Fibroblast of the aortic adventitia (primary cell): ENCODE measurements around the gene IL1RAPL1. TPM values are rescaled to one million over a fixed set of nuclear protein-coding genes. Genes with fewer than 3 reads are reported as not detected.

ENCODE experiments used
- DNase-seq: peaks from one replicate; pipeline ENCODE4 v3.0.0-alpha.2; 2010; ENCODE audit warnings: low read depth
- H3K4me3 ChIP-seq: 2 replicates; pipeline ENCODE4 v1.5.1; 2011; ENCODE audit warnings: low read depth, mild to moderate bottlenecking, control low read depth, low read length, moderate library complexity
- total RNA-seq: library from RNA; depleted of rRNA; stranded (reverse); fragments of >200 nt; gene quantifications from 2 replicates; pipeline ENCODE4 v1.2.3, GENCODE V29; 2012; ENCODE audit warnings: low replicate concordance
- TF ChIP-seq, protein P1 (sequence below): IDR thresholded peaks from 2 replicates; pipeline ENCODE4 v1.5.1; 2011; ENCODE audit warnings: mild to moderate bottlenecking, low read length, control low read depth, inconsistent platforms; ENCODE audit not compliant: insufficient read depth

IL1RAPL1 gene
- total RNA-seq, 1 donor, result 7.1 TPM

DNA sequence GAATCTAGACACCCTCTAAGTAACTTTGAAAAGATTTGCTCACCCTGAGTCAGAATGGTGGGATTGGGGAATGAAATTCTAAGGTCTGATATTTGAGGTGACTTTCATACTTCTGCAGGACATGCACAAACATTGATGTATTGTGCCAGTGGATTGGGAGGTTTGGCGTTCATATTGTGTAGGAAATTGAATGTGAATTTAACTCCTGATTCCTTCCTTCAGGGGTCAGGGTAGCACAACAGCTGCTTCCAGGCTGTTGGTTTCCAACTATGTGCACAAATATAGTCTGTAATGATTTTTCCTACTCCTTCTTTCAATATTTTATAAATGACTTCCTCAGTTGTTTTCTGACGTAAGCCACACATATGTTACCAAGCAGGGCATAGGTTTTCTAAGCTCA, 3.1 kb downstream of the IL1RAPL1 start:
- peak; percentile 27 for DNase-seq
- H3K4me3 ChIP-seq, result peak overlapping the region; percentile 63
- TF ChIP-seq, protein P1, sequence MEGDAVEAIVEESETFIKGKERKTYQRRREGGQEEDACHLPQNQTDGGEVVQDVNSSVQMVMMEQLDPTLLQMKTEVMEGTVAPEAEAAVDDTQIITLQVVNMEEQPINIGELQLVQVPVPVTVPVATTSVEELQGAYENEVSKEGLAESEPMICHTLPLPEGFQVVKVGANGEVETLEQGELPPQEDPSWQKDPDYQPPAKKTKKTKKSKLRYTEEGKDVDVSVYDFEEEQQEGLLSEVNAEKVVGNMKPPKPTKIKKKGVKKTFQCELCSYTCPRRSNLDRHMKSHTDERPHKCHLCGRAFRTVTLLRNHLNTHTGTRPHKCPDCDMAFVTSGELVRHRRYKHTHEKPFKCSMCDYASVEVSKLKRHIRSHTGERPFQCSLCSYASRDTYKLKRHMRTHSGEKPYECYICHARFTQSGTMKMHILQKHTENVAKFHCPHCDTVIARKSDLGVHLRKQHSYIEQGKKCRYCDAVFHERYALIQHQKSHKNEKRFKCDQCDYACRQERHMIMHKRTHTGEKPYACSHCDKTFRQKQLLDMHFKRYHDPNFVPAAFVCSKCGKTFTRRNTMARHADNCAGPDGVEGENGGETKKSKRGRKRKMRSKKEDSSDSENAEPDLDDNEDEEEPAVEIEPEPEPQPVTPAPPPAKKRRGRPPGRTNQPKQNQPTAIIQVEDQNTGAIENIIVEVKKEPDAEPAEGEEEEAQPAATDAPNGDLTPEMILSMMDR, result peak; percentile 24

DNA sequence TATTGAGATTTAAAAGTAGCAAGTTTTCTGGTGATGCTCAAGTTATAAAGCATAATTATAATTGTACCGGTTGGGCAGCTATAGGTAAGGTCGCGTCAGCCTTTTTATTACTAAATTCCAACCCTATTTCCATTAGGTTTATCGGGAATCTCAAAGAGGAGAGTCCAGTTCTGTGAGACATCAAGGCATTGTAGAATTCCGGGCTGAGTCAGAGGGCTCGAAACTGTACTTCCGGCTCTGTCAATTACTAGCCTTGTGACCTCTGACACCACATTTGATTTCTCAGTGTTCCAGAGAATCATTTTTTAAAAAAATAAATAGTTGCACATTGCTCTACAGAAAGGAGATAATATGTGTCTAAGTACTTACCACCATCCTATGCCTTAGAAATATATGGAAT, 4.3 kb downstream of the IL1RAPL1 start:
- no peak for DNase-seq
- H3K4me3 ChIP-seq, result no peak overlapping the region
- TF ChIP-seq, protein P1, result no peak

DNA sequence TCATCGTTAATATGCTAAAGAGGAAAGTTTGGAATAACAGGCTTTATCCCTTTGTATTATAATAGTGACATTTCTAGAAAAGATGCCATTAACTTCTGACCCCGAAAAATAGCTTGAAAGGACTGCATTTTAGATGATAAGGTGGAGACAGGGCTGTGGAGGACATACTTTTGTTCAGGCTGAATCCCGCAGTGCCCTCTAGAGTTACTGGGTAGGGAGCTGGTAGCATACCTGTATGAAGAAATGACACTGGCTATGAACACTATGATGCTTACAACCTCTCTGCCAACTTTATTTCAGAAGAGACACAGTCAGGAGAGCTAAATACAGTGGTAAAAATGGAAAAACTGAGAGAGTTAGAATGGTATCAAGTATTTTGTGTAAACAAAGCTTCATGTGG, 8.1 kb downstream of the IL1RAPL1 start:
- no peak overlapping the region for H3K4me3 ChIP-seq
- DNase-seq, result no peak
- TF ChIP-seq, protein P1, result no peak

DNA sequence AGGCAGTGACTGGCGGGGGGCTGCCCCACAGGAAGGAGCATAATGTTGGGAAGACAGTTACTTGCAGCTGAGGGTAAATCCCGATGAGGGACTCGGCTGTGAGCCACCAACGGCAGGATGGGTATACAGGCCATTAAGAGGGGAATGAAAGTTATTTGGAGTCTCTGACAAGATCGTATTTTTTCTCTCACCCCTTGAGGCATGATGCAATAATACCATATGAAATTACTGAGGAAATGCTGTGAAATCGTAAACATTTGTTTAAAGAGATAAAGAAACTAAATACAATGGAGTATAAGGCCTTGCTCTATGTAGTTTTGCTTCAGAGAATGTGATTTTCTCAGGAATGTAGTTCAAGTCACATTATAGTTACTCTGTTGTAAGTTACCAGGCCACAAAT, 12.7 kb downstream of the IL1RAPL1 start:
- TF ChIP-seq, protein P1, result no peak
- H3K4me3 ChIP-seq, result no peak overlapping the region
- no peak for DNase-seq

DNA sequence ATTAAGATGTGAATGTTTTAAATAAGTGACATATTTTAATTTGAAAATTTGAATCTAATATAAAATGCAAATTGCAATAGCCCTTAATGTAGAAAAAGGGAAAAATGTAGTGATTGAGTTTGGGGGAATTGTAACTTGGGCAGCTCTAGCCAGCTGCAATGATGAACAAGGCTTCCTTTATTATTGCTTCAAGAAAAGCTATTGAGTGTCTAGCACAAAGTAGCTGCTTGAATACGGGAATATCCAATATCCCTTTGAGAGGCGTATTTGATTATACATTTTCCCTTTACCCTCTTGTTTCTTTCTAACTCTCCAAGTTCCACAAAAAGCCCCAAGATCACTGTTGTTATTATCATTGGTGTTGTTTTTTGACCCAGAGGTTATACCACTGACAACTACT, 21.8 kb downstream of the IL1RAPL1 start:
- no peak for DNase-seq
- TF ChIP-seq, protein P1, result no peak
- no peak overlapping the region for H3K4me3 ChIP-seq

DNA sequence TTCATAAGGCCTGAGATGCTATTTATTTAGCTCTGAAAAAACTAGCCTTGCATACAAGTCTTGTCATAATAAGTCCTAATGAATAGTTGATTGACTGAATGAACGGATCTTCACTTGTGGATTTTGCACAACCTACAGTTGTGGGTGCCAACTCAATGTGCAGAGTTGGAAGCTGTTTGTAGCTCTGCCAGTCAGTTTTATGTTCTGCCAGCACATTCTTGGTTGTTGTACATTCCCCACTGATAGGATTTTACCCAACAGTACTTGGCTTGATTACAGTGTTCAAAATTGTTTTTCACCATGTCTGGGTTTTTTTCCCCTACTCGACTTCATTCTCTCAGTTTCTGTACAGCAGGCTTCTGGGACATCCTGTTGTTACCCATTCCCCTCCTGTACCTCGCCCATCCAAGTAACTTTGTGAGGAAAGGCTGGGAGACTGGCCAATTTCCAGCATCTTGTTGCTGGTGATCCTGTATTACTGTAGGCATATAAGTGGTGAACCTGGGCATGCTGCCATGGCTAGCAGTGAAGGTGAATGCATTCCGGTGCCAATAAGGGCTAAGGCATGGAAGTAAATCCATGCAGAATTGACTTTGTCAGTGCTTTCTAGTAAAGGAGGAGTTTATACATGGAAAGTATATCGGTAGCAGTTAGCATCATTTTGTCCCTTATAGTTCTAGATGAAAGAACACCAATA, 22.8 kb downstream of the IL1RAPL1 start:
- TF ChIP-seq, protein P1, result no peak
- no peak for DNase-seq
- H3K4me3 ChIP-seq, result no peak overlapping the region

DNA sequence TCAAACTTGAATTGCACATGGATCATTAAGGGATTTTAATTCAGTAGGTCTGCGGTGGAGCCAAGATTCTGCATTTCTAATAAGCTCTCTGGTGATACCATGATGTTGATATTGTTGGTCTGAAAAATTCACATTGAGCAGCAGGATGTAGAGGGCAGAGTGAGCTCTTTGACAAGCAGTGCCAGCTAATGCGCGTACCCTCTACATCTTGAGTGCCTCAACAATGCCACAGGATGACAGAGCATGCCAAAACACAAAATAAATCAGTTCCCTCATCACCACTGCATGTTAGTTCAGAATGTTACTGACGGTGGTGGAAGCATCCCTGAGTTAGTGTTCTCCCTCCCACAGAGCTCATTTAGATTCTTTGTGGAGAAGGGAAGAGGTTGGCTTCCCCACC, 23.5 kb downstream of the IL1RAPL1 start:
- TF ChIP-seq, protein P1, result no peak
- no peak for DNase-seq
- no peak overlapping the region for H3K4me3 ChIP-seq
